ENCODE data around the gene AAGAB.

DNA sequence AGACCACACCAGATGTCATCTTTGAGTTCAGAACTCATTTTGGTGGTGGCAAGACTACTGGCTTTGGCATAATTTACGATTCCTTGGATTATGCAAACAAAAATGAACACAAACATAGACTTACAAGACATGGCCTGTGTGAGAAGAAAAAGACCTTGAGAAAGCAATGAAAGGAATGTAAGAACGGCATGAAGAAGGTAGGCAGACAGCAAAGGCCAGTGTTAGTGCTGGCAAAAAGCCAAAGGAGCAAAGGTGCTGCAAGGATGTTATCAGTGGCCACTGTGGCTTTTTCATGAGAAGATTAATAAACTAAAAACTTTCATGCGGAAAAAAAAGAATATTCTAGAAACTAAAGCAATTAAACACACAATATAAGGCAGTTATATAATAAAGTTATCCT is 21.9 kb downstream of the AAGAB start:
- TF ChIP-seq POLR2AphosphoS5 (IDR thresholded peaks at IDR 0.05; ENCODE audit: low read depth, low read length) (no peak), SIN3A (IDR thresholded peaks at IDR 0.05; ENCODE audit: borderline replicate concordance, insufficient read depth, low read length) (no peak), TAF1 (IDR thresholded peaks at IDR 0.05; ENCODE audit: borderline replicate concordance, insufficient read depth, low read length) (no peak), FOXP2 (optimal IDR thresholded peaks at IDR 0.05; ENCODE audit: borderline replicate concordance, extremely low read depth, extremely low read length, insufficient read depth) (no peak)
- TF ChIP-seq, protein P1, sequence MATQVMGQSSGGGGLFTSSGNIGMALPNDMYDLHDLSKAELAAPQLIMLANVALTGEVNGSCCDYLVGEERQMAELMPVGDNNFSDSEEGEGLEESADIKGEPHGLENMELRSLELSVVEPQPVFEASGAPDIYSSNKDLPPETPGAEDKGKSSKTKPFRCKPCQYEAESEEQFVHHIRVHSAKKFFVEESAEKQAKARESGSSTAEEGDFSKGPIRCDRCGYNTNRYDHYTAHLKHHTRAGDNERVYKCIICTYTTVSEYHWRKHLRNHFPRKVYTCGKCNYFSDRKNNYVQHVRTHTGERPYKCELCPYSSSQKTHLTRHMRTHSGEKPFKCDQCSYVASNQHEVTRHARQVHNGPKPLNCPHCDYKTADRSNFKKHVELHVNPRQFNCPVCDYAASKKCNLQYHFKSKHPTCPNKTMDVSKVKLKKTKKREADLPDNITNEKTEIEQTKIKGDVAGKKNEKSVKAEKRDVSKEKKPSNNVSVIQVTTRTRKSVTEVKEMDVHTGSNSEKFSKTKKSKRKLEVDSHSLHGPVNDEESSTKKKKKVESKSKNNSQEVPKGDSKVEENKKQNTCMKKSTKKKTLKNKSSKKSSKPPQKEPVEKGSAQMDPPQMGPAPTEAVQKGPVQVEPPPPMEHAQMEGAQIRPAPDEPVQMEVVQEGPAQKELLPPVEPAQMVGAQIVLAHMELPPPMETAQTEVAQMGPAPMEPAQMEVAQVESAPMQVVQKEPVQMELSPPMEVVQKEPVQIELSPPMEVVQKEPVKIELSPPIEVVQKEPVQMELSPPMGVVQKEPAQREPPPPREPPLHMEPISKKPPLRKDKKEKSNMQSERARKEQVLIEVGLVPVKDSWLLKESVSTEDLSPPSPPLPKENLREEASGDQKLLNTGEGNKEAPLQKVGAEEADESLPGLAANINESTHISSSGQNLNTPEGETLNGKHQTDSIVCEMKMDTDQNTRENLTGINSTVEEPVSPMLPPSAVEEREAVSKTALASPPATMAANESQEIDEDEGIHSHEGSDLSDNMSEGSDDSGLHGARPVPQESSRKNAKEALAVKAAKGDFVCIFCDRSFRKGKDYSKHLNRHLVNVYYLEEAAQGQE (IDR thresholded peaks at IDR 0.05; ENCODE audit: insufficient read depth in 1 of 2, low read depth in 2 of 2, low read length in 2 of 2) = no peak
